Neutrophil (primary cell): Measurements from ENCODE around the gene TERB1.

Source experiments
- H3K27ac ChIP-seq: fragments of 200-600 bp; sonication (generic); 2 replicates; pipeline ENCODE4 v1.5.1; 2016; ENCODE audit warnings: mild to moderate bottlenecking, moderate library complexity
- H3K27me3 ChIP-seq: fragments of 200-600 bp; sonication (generic); 2 replicates; pipeline ENCODE4 v1.6.0; 2016; ENCODE audit warnings: mild to moderate bottlenecking
- H3K36me3 ChIP-seq: fragments of 200-600 bp; sonication (generic); 2 replicates; pipeline ENCODE4 v1.5.1; 2017
- H3K4me1 ChIP-seq, 2 experiments: fragments of 200-600 bp in 1 of 2; sonication (generic) in 1 of 2; 1 replicate in 1 of 2; 2 replicates in 1 of 2; pipeline versions ENCODE4 v1.5.1 to v1.6.1; 2013 to 2016; ENCODE audit warnings: low read depth in 1 of 2, low read length in 1 of 2, mild to moderate bottlenecking in 1 of 2, moderate library complexity in 1 of 2; ENCODE audit not compliant: control insufficient read depth in 1 of 2, insufficient read depth in 1 of 2
- H3K4me3 ChIP-seq, 2 experiments: fragments of 200-600 bp in 1 of 2; sonication (generic) in 1 of 2; 1 replicate in 1 of 2; 2 replicates in 1 of 2; pipeline ENCODE4 v1.5.1; 2013 to 2016; ENCODE audit warnings: low read depth in 1 of 2, low read length in 1 of 2, mild to moderate bottlenecking in 1 of 2, moderate library complexity in 1 of 2
- H3K9me3 ChIP-seq: fragments of 200-600 bp; sonication (generic); 2 replicates; pipeline ENCODE4 v1.5.1; 2016
- TF ChIP-seq, protein P1 (sequence below): fragments of 200-600 bp; sonication (generic); IDR thresholded peaks from 2 replicates; pipeline ENCODE4 v1.5.1; 2016; ENCODE audit warnings: antibody characterized with exemption

TERB1 gene

DNA sequence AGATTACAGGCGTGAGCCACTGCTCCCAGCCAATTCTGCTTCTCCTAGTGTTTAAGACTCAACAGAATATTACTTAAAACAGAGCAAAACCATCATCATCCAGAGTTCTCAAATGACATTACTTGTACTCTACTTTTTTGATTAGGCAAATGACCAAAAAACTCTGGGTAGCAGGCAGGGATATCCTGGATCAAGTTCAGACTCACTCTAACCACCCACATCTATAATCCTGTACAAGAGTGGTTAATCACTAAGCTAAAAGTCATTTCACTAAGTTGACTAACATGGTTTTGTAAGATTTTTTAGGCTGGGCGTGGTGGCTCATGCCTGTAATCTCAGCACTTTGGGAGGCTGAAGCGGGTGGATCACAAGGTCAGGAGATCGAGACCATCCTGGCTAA is 22.6 kb upstream of the TERB1 start:
- H3K36me3 ChIP-seq, result peaks cover 41% of the 10 kb centered on the region
- no peaks in the 10 kb centered on the region for H3K27me3 ChIP-seq
- TF ChIP-seq, protein P1, sequence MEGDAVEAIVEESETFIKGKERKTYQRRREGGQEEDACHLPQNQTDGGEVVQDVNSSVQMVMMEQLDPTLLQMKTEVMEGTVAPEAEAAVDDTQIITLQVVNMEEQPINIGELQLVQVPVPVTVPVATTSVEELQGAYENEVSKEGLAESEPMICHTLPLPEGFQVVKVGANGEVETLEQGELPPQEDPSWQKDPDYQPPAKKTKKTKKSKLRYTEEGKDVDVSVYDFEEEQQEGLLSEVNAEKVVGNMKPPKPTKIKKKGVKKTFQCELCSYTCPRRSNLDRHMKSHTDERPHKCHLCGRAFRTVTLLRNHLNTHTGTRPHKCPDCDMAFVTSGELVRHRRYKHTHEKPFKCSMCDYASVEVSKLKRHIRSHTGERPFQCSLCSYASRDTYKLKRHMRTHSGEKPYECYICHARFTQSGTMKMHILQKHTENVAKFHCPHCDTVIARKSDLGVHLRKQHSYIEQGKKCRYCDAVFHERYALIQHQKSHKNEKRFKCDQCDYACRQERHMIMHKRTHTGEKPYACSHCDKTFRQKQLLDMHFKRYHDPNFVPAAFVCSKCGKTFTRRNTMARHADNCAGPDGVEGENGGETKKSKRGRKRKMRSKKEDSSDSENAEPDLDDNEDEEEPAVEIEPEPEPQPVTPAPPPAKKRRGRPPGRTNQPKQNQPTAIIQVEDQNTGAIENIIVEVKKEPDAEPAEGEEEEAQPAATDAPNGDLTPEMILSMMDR, result no peak

DNA sequence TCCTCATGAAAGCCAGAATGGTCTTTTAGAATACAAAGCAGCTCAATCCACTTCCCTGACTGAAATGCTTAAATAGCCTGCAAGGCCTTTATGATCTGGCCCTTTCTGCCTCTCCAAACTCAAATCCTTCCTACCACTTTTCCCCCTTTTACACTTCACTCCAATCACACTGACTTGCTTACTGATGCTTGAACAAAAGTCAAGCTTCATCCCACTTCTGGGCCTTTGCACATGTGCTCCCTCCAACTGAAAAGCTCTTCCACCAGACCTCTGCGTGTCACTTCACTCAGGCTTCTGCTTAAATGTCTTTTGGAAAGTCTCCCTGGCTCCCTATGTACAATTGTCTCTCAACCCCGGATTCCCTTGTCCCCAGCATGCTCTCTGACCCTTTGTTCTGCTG is 13.3 kb upstream of the TERB1 start:
- no peaks in the 10 kb centered on the region for H3K27me3 ChIP-seq
- no peak overlapping the region for H3K27ac ChIP-seq
- H3K36me3 ChIP-seq, result peaks cover 63% of the 10 kb centered on the region
- H3K9me3 ChIP-seq, result no peaks in the 10 kb centered on the region
- TF ChIP-seq, protein P1, result no peak
- no peaks in the 10 kb centered on the region for H3K4me1 ChIP-seq
- H3K4me3 ChIP-seq, result no peak overlapping the region

More for the DNA sequence above, 22.6 kb upstream of the TERB1 start:
- H3K27ac ChIP-seq, result no peak overlapping the region
- H3K4me3 ChIP-seq, result no peak overlapping the region
- H3K9me3 ChIP-seq, result no peaks in the 10 kb centered on the region
- H3K4me1 ChIP-seq, result peaks cover 0 to under 1% of the 10 kb centered on the region in 2 experiments

DNA sequence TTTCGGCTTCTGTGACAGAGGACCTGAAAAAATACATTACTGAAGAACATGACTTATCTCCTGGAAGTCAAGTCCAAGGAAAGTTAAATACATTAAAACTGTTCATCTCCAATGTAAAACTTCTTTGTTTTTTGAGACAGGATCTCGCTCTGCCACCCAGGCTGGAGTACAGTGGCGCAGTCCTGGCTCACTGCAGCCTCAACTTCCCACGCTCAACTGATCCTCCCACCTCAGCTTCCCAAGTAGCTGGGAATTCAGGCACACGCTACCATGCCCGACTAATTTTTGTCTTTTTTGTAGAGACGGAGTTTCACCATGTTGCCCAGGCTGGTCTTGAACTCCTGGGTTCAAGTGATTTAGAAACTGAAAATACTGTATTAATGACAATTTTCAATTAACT is 9.7 kb upstream of the TERB1 start:
- no peak overlapping the region for H3K4me3 ChIP-seq
- no peaks in the 10 kb centered on the region for H3K4me1 ChIP-seq
- H3K27ac ChIP-seq, result no peak overlapping the region
- no peaks in the 10 kb centered on the region for H3K27me3 ChIP-seq
- TF ChIP-seq, protein P1, result no peak
- H3K9me3 ChIP-seq, result no peaks in the 10 kb centered on the region
- peaks cover 63% of the 10 kb centered on the region for H3K36me3 ChIP-seq

DNA sequence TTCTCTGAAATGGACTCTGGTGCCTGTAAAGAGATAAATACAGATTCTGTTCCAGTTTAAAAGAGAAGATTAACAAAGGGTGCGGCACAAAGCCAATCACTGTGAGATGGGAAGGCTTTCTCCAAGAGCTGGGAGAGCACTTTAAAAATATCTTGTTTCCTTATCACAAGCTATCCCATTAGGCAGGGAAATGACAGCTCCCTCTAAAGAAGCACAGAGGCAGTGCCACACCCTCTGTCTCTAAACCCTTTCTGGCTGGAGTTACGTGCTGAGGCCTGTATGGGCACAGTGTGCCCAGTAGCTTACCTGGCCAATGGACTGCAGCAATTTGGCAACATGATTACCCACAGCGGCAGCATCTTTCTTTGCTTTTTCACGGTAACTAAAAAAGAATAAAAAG is 9.0 kb upstream of the TERB1 start:
- Histone ChIP-seq H3K27ac (no peak overlapping the region), H3K4me3 (no peak overlapping the region), H3K27me3 (no peaks in the 10 kb centered on the region), H3K36me3 (peaks cover 63% of the 10 kb centered on the region), H3K4me1 (no peaks in the 10 kb centered on the region), H3K9me3 (no peaks in the 10 kb centered on the region)
- TF ChIP-seq, protein P1, result no peak

DNA sequence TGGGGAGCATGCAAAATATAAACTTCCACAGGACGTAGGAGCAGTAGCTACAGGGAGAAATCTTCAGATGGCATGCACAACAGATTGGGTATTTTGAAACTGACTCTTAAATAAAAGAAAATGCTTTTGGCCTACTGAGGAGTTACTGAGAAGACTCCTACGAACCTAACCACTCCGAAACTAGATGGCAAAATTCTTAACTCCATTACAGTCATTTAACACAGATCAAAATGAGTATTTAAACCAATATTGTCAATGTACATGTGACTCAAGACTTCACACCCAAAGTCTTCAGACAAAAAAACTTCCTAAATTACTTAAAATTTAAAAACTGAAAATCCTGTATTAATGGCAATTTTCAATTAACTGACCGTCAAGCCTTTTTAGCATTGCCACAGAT is 8.4 kb upstream of the TERB1 start:
- H3K4me3 ChIP-seq, result no peak overlapping the region
- peaks cover 70% of the 10 kb centered on the region for H3K36me3 ChIP-seq
- H3K4me1 ChIP-seq, result no peaks in the 10 kb centered on the region
- H3K27me3 ChIP-seq, result no peaks in the 10 kb centered on the region
- H3K9me3 ChIP-seq, result no peaks in the 10 kb centered on the region
- no peak overlapping the region for H3K27ac ChIP-seq
- TF ChIP-seq, protein P1, result no peak

DNA sequence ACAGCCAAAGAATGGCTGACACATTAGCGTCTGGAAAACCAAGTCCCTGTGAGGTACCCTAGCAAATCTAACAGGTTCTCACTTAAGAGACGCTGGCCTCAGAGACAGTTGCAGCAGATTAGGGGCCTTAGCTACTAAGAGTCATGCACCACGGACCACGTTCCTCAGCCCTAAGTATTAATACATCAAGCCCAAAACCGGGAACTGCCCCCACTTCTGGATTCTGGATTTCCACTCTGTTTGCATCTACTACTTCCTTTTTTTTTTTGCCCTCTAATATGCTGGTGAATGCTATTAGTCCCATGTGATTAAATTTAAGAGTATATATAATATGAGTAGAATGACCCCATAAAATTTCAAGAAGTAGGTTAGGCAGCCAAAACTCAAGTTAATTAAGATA is 775 bp upstream of the TERB1 start:
- H3K36me3 ChIP-seq, result peaks cover 42% of the 10 kb centered on the region
- no peaks in the 10 kb centered on the region for H3K9me3 ChIP-seq
- TF ChIP-seq, protein P1, result no peak

More for the DNA sequence above, 775 bp upstream of the TERB1 start:
- Histone ChIP-seq H3K27ac (no peak overlapping the region), H3K4me1 (no peaks in the 10 kb centered on the region), H3K27me3 (no peaks in the 10 kb centered on the region), H3K4me3 (no peak overlapping the region)
